ENCODE results near the gene PLXNA4. TPM values are rescaled to one million over a fixed set of nuclear protein-coding genes. Genes with fewer than 3 reads are reported as not detected.
A peak's percentile ranks its signal among the peaks of the same experiment; 100 is the strongest.

Gene PLXNA4
- total and polyA plus RNA-seq, 12 donors, result 0.83 to 17.0 (median 11.5) TPM

GRCh38 chr7:132407764-132408163 is 168.5 kb downstream of the PLXNA4 start:
- H3K36me3 ChIP-seq, result no peaks in the 10 kb centered on the region
- 48 to 59% methylated on average over 2 of the region's 2 CpGs for WGBS, 2 donors
- no peaks in the 10 kb centered on the region for H3K27me3 ChIP-seq
- ATAC-seq (no peak), DNase-seq (no peak)
- H3K27ac ChIP-seq, result no peak overlapping the region
- no peaks in the 10 kb centered on the region for H3K9me3 ChIP-seq
- no peak overlapping the region for H3K4me3 ChIP-seq
- H3K4me1 ChIP-seq, result peaks cover 0 to 48% (median 27%) of the 10 kb centered on the region in 9 donors
- intact Hi-C loops (cut with DNase I), result loop anchor here in 2 of 10 donors (10.0 kb wide), 2 partner anchors 83 to 167 kb away; partner anchors contain the start of gene PLXNA4 (in 1 of the 2)
- no peak for TF ChIP-seq CTCF (IDR thresholded peaks at IDR 0.05)

GRCh38 chr7:132406039-132406438 is 170.2 kb downstream of the PLXNA4 start:
- 90 to 91% methylated on average over 4 of the region's 4 CpGs for WGBS, 2 donors
- Histone ChIP-seq H3K4me1 (peaks cover 4 to 57% (median 37%) of the 10 kb centered on the region in 9 donors), H3K27ac (no peak overlapping the region), H3K27me3 (no peaks in the 10 kb centered on the region), H3K36me3 (no peaks in the 10 kb centered on the region), H3K9me3 (no peaks in the 10 kb centered on the region), H3K4me3 (no peak overlapping the region)
- no peak for ATAC-seq
- no peak for DNase-seq
- intact Hi-C loops (cut with DNase I), result loop anchor here in 2 of 10 donors (10.0 kb wide), 2 partner anchors 81 to 169 kb away; partner anchors contain the start of gene PLXNA4 (in 1 of the 2)
- no peak for TF ChIP-seq CTCF (IDR thresholded peaks at IDR 0.05)

GRCh38 chr7:132404261-132404660 is 172.0 kb downstream of the PLXNA4 start:
- Histone ChIP-seq H3K4me3 (no peak overlapping the region), H3K27ac (no peak overlapping the region), H3K9me3 (no peaks in the 10 kb centered on the region), H3K4me1 (peaks cover 6 to 56% (median 31%) of the 10 kb centered on the region in 9 donors), H3K27me3 (no peaks in the 10 kb centered on the region), H3K36me3 (no peaks in the 10 kb centered on the region)
- 85 to 90% methylated on average over 3 of the region's 3 CpGs for WGBS, 2 donors
- intact Hi-C loops (cut with DNase I), result loop anchor here in 3 of 10 donors (5.0 to 10.0 kb wide), 4 partner anchors 79 to 173 kb away; partner anchors contain the start of gene PLXNA4 (in 2 of the 3)
- no peak for ATAC-seq
- no peak for TF ChIP-seq CTCF (IDR thresholded peaks at IDR 0.05)
- no peak for DNase-seq

- Histone ChIP-seq H3K4me3 (no peak overlapping the region), H3K36me3 (no peaks in the 10 kb centered on the region), H3K27me3 (no peaks in the 10 kb centered on the region), H3K27ac (peak overlapping the region in 6 of 10 donors; percentile 56 to 75 (median 64)), H3K9me3 (no peaks in the 10 kb centered on the region), H3K4me1 (peaks cover 6 to 62% (median 31%) of the 10 kb centered on the region in 9 donors)
- no peak for DNase-seq
- intact Hi-C loops (cut with DNase I), result loop anchor here in 3 of 10 donors (5.0 to 10.0 kb wide), 4 partner anchors 79 to 174 kb away; partner anchors contain the start of gene PLXNA4 (in 2 of the 3)
- WGBS, 2 donors, result 50 to 59% methylated on average over 11 of the region's 11 CpGs
- no peak for ATAC-seq
- no peak for TF ChIP-seq CTCF (IDR thresholded peaks at IDR 0.05)
Observed at GRCh38 chr7:132403465-132404110, 172.7 kb downstream of the PLXNA4 start.

All from heart right ventricle (tissue), 16 donors.